GM12892 (cell line): ENCODE measurements around the gene PIWIL4.

Experiments
- DNase-seq: peaks from one replicate; pipeline ENCODE4 v3.0.0; 2011; ENCODE audit not compliant: insufficient read length
- FAIRE-seq: peaks from 2 replicates; lab custom pipeline; 2011; peaks lifted over from hg19 to GRCh38; lab: Jason Lieb, UNC
- POLR2A ChIP-seq: IDR thresholded peaks from 2 replicates; pipeline ENCODE4 v1.6.1; 2011; ENCODE audit warnings: low read depth, low read length, control low read depth
- POLR2AphosphoS5 ChIP-seq: IDR thresholded peaks from 2 replicates; pipeline ENCODE4 v1.6.1; 2011; ENCODE audit warnings: low read depth, low read length, control low read depth
- TAF1 ChIP-seq: IDR thresholded peaks from 2 replicates; pipeline ENCODE4 v1.6.1; 2011; ENCODE audit warnings: low read depth, mild to moderate bottlenecking, control low read depth, low read length, borderline replicate concordance

PIWIL4 gene

GRCh38 chr11:94649254-94649653 is 82.1 kb downstream of the PIWIL4 start:
- DNase-seq (no peak), FAIRE-seq (no peak)
- TF ChIP-seq POLR2AphosphoS5 = no peak
- TF ChIP-seq POLR2A = no peak
- TF ChIP-seq TAF1 = no peak

GRCh38 chr11:94649964-94650623 is 82.9 kb downstream of the PIWIL4 start:
- DNase-seq (no peak), FAIRE-seq (no peak)
- TF ChIP-seq TAF1 (no peak), POLR2AphosphoS5 (no peak), POLR2A (no peak)

- TF ChIP-seq TAF1 (no peak), POLR2AphosphoS5 (no peak)
- DNase-seq = no peak
- FAIRE-seq = no peak
Observed at GRCh38 chr11:94650756-94651155, 83.6 kb downstream of the PIWIL4 start.

- DNase-seq = no peak
- no peak for FAIRE-seq
- no peak for TF ChIP-seq POLR2AphosphoS5
- TF ChIP-seq TAF1 = no peak
- TF ChIP-seq POLR2A = no peak
Observed at GRCh38 chr11:94652735-94653284, 85.6 kb downstream of the PIWIL4 start.

GRCh38 chr11:94653561-94653960 is 86.4 kb downstream of the PIWIL4 start:
- DNase-seq = no peak
- no peak for FAIRE-seq
- TF ChIP-seq TAF1 = no peak
- TF ChIP-seq POLR2AphosphoS5 = no peak
- TF ChIP-seq POLR2A = no peak

GRCh38 chr11:94654201-94654600 is 87.0 kb downstream of the PIWIL4 start:
- DNase-seq = no peak
- TF ChIP-seq TAF1 (no peak), POLR2AphosphoS5 (no peak), POLR2A (no peak)
- FAIRE-seq = no peak

GRCh38 chr11:94655291-94655690 is 88.1 kb downstream of the PIWIL4 start:
- no peak for TF ChIP-seq TAF1
- TF ChIP-seq POLR2A = no peak
- no peak for TF ChIP-seq POLR2AphosphoS5

GRCh38 chr11:94655956-94656355 is 88.8 kb downstream of the PIWIL4 start:
- DNase-seq (no peak), FAIRE-seq (no peak)
- TF ChIP-seq TAF1 (no peak), POLR2AphosphoS5 (no peak), POLR2A (no peak)

More at GRCh38 chr11:94655291-94655690, 88.1 kb downstream of the PIWIL4 start:
- FAIRE-seq (no peak), DNase-seq (no peak)

- DNase-seq = no peak
- TF ChIP-seq POLR2AphosphoS5 (no peak), POLR2A (no peak), TAF1 (no peak)
- no peak for FAIRE-seq
Observed at GRCh38 chr11:94656968-94657367, 89.8 kb downstream of the PIWIL4 start.

- TF ChIP-seq POLR2AphosphoS5 (no peak), TAF1 (no peak), POLR2A (no peak)
- DNase-seq = no peak
- no peak for FAIRE-seq
Observed at GRCh38 chr11:94657629-94658028, 90.5 kb downstream of the PIWIL4 start.

- FAIRE-seq (no peak), DNase-seq (no peak)
- TF ChIP-seq POLR2A (no peak), POLR2AphosphoS5 (no peak), TAF1 (no peak)
Observed at GRCh38 chr11:94658386-94658785, 91.2 kb downstream of the PIWIL4 start.

GRCh38 chr11:94658888-94659287 is 91.7 kb downstream of the PIWIL4 start:
- FAIRE-seq (no peak), DNase-seq (no peak)
- no peak for TF ChIP-seq POLR2AphosphoS5
- no peak for TF ChIP-seq POLR2A
- TF ChIP-seq TAF1 = no peak

- FAIRE-seq = no peak
- DNase-seq = no peak
- TF ChIP-seq TAF1 (no peak), POLR2AphosphoS5 (no peak), POLR2A (no peak)
Observed at GRCh38 chr11:94661444-94661843, 94.3 kb downstream of the PIWIL4 start.
